ENCODE data around the gene PSMB7.
"Not testable (repeated sequence)": the region's sequence is repeated elsewhere in the genome, so short reads cannot be mapped to it uniquely, and the experiment has no call there.

PSMB7 gene

DNA sequence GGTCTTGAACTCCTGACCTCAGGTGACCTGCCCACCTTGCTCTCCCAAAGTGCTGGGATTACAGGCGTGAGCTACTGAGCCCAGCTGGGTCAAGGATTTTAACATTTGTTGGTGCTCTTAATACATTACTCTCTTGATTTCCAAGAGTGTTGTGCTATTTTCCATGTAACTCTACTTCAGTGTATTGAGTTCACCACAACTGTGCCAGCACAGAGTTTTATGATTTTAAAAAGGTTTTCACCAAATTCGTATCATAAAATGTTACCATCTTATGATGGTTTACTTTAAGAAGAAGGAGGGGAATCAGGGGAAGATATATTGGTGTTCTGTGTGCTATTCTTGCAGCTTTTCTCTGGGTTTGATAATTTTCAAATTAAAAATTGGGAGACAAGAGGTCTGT is 28.4 kb upstream of the PSMB7 start:
- DNase-seq (ENCODE audit: low read depth in 1 of 2, low spot score in 1 of 2): no peak

DNA sequence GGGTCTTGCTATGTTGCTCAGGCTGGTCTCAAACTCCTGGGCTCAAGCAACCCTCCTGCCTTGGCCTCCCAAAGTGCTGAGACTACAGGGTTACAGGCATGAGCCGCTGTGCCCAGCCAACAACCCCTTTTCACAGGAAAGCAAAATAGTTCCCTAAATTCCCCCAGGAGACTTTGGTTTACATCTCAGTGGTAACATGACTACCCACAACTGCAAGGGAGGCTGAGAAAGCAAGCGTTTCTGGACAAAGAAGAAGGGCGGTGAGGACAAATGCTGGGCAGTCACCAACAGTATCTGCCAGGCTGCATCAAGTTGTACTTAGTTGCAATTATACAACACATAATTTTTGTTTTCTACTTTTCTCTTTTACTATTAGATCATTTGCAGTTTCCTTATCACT is 27.6 kb upstream of the PSMB7 start:
- DNase-seq (ENCODE audit: low read depth in 1 of 2, low spot score in 1 of 2): no peak

- DNase-seq (ENCODE audit: low read depth in 1 of 2, low spot score in 1 of 2): no peak
Observed at GRCh38 chr9:124442379-124442778, 27.1 kb upstream of the PSMB7 start.

DNA sequence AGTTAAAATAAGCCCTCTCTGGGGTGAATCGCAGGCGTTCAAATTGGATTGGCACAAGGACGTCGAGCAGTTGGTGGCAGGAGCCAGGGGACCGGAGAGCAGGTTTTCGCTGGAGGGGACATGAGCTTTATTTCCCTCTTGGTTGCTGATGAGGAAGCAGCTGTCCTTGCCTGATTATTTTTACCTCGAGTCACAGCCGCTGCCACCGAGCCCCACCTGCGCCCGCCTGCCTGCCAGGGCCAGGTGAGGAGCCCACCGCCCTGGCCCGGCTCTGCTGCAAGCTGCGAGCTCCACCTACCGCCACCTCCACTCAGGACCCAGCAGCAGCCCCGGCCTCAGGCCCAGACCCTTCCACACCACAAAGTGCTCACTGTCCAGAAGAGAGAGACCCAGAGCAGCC is 26.0 kb upstream of the PSMB7 start:
- no peak for DNase-seq (ENCODE audit: low read depth in 1 of 2, low spot score in 1 of 2)

- DNase-seq (ENCODE audit: low read depth in 1 of 2, low spot score in 1 of 2): no peak
Observed at GRCh38 chr9:124440786-124441185, 25.5 kb upstream of the PSMB7 start.

DNA sequence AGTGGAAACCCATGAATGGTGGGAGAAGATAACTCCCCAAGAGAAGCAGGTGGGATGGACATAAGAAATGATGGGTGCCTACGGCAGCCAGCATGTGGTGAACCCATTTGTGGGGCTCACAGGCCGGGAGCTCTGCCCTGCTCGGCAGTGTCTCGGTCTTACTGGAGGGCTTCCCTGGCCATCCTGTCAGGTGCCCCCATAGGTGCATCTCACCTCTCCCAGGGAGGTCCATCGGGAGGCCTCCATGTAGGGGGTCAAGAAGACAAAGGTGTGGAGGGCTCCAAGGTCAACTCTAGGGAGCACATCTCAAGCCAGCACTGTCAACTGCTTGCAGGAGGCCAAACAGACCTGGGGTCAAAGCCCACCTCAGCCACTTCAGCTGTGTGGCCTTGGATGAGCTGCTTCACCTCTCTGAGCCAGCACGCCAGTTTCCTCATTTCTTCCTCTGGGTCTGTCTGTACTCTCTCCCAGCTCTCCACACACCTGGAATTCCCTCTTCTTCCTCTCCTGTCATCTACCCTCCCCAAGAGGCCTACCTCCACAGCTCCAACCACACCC is 24.5 kb upstream of the PSMB7 start:
- no peak for DNase-seq (ENCODE audit: low read depth in 1 of 2, low spot score in 1 of 2)

- DNase-seq (ENCODE audit: low read depth in 1 of 2, low spot score in 1 of 2): no peak
Observed at GRCh38 chr9:124439086-124439485, 23.8 kb upstream of the PSMB7 start.

DNA sequence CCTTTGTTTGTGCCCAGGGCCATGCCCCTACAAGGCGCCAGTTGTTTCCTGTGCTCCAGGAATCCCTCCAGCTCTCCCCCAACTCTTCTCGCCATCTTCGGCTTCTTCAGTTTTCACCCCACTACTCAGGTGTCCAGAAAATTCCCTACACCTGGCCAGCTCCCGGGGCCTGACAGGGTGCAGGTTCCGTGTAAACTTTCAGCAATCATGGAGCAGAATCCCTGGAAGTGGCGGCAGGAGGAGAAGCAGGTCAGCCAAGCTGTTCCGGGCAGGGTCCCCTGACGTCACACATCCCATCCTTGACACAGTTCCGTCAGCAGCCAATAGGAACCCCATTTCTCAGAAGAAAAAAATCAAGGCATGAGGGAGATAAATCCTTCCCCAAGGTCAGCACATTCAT is 22.8 kb upstream of the PSMB7 start:
- no peak for DNase-seq (ENCODE audit: low read depth in 1 of 2, low spot score in 1 of 2)

- no peak for DNase-seq (ENCODE audit: low read depth in 1 of 2, low spot score in 1 of 2)
Observed at GRCh38 chr9:124437086-124437485, 21.8 kb upstream of the PSMB7 start.

GRCh38 chr9:124436320-124436719 is 21.1 kb upstream of the PSMB7 start:
- no peak for DNase-seq (ENCODE audit: low read depth in 1 of 2, low spot score in 1 of 2)

DNA sequence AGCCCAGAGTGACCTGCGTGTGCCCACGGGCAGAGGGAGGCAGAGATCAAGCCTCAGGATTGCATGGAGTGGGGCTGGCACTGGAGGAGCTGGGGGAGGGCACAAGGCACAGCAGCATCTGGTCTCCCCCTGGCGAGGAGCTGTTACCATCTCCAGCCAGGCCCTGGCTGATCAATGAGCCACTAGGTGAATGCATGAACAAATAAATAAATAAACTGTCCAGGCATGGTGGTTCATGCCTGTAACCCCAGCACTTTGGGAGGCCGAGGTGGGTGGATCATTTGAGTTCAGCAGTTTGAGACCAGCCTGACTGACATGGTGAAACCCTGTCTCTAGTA is 14.3 kb upstream of the PSMB7 start:
- no peak for DNase-seq (ENCODE audit: low read depth in 1 of 2, low spot score in 1 of 2)

DNA sequence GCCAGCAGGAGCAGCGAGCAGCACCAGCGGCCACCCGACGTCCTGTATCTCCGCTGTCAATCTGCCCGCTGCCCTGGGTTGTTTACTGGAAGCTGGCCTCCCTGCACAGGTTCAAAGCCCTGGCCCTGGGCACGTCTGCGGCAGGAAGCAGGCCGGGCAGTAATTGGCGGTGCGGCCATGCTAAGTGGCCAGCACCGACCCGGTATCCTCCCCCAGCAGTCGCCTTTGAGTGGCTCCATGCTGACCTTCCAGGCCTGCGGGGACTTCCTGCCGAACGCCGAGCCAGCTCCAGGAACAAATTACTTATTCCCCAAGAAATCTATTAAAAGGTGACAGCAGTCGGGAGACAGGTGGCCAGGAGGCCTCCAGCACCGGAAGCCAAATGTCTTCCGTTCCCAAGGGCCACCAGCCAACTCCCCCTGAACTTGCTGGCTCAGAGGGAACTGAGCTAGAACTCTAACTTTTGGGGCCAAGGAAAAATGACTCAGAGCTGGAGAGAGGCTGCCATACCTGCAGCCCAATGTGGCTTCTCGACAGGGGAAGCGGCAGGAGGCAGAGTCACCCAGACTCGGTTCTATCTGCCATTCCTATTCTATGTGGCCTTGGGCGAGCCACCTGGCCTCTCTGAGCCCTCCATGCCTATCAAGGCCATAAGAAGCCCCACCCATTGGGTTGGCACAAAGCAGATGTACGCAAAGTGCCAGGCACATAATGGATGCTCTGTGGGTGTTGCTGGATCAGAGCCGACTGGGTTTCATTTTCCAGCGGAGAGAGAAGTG is 13.7 kb upstream of the PSMB7 start:
- no peak for DNase-seq (ENCODE audit: low read depth in 1 of 2, low spot score in 1 of 2)

DNA sequence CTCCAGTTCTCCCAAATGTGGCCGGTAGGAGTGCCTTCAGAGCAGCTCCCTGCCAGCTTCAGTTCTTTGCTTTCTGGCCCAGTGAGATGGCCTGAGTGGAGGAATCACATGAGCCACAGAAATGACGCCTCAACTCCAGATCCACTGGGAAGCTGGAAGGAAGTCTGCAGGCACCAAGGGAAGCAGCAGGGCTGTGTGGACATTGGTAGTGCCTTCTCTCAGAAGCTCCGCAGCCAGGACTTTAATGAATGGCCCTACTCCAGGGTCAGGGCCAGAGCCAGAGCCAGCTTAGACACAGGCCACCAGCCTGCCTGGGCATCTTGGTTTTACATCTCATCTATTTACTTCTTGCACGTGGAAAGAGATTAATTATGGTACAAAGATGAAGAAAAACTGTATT is 12.0 kb upstream of the PSMB7 start:
- no peak for DNase-seq (ENCODE audit: low read depth in 1 of 2, low spot score in 1 of 2)

DNA sequence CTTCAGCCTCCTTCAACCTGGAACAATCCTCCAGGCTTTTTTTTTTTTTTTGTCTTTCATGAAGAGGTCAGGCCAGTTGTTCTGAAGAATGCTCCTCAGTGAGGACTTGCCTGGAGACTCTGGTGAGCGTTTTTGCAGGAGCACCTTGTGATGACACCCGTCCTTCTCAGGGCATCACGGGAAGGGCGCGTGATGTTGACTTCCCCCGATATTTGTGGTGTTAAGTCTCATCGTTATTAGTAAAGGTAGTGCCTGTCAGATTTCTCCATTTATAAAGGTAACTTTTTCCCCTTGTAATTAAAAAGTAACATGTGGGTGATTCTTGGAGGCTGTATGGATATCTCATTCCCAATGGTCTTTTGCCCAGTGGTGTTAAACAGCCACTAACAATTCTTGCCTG is 11.1 kb upstream of the PSMB7 start:
- no peak for DNase-seq (ENCODE audit: low read depth in 1 of 2, low spot score in 1 of 2)

DNA sequence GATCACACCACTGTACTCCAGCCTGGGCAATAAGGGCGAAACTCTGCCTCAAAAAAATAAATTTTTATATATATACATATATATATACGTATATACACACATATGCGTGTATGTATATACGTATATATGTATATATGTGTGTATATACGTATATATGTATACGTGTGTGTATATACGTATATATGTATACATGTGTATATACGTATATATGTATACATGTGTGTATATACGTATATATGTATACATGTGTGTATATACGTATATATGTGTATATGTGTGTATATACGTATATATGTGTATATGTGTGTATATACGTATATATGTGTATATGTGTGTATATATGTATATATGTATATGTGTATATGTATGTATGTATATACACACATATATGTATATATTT is 10.5 kb upstream of the PSMB7 start:
- not testable (repeated sequence) for DNase-seq (ENCODE audit: low read depth in 1 of 2, low spot score in 1 of 2)

DNA sequence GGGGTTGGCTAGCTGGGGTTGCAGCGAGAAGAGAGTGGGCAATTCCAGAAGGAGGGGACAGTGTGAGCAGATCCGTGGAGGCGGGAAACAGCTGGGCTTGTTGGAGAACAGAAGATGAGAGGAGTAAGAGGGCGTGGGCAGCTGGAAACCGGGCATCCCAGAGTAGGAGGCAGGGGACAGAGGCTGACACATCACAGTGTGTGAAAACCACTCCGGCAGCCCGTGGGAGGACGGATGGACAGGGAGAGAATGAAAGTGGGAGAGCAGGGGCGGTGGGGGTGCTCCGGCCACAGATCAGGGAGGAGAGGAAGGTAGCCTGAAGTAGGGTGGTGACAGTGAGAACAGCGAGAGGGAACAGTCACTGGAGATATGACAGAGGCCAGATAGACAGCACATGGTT is 8.3 kb upstream of the PSMB7 start:
- DNase-seq (ENCODE audit: low read depth in 1 of 2, low spot score in 1 of 2): no peak

DNA sequence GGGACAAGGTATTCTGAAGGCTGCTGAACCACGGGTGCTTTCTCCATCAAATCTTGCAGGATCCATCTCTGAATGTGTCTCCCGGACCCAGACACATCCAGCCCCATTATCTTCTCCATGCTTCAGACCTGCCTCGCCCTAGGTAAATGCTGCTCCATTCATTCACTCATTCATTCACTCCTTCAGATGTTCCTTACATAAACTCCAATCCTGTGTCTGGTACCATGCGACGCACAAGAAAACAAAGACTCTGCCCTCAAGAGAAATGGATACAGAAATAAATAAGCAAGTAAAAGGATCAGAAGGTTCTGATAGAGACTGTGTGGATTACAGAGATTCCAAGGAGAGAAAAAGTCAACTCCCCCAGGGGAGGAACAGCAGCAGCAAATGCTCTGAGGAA is 7.9 kb upstream of the PSMB7 start:
- DNase-seq (ENCODE audit: low read depth in 1 of 2, low spot score in 1 of 2): no peak

DNA sequence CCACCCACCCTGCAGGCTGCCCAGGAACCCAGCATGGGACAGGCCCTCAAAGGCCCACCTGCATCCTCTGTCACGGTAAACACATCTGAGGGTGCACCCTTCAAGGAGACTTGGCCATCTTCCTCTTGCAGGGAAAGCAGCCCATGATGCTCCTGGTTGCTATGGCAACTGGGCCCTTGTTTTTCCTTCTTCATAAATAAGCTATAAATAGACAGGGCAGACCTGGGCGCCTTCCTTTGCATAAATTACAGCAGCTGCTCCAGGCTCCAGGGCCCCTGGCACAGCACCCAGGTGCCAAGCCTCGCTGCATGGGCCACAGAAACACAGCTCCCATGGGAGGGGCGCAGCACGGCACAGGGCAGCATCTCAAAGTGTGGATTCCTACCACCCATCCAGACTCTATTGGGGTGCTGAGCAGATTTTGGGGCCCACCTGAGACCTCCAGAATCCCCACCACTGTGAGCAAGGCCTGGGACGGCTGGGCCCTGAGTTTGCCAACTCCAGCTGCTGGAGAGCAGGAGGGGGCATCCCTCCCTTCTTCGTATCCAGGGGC is 5.8 kb upstream of the PSMB7 start:
- DNase-seq (ENCODE audit: low read depth in 1 of 2, low spot score in 1 of 2): no peak

GRCh38 chr9:124419832-124420489 is 4.7 kb upstream of the PSMB7 start:
- DNase-seq (ENCODE audit: low read depth in 1 of 2, low spot score in 1 of 2): no peak

GRCh38 chr9:124415852-124416484 is 726 bp upstream of the PSMB7 start:
- no peak for DNase-seq (ENCODE audit: low read depth in 1 of 2, low spot score in 1 of 2)

DNA sequence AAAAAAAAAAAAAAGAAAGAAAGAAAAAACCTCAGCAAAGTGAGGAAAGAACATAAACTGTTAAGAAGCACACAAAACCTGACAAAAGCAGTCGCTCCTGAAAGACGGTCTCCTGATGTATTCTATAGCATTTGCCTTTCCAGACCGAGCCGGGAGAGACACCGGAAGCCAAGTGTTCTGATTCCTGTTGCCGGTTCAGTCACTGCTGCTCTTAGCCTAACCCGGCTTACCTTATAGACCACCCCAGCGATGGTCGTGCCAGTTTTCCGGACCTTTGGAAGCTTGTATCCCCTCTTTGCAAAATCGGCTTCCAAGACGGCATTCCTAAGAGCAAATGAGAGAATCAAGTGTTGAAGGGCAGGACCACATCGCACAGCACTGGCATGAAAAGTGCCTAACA is 630 bp downstream of the PSMB7 start:
- no peak for DNase-seq (ENCODE audit: low read depth in 1 of 2, low spot score in 1 of 2)

DNA sequence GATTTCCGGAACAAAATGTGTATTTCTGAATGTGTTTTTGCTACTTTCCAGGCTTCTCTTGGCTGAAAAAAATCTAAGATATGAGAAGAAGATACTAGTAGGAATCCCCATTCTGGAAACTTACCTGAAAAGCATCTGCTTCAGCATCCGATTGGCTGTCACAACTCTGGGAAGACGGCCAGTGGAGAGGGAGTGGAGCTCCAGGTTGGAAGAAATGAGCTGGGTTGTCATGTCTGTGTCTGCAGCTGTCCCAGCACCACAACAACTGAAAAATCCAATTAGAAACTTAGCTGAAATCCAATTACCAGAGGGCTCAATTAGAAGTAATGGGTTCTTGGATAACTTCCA is 3.0 kb downstream of the PSMB7 start:
- no peak for DNase-seq (ENCODE audit: low read depth in 1 of 2, low spot score in 1 of 2)
